ENCODE measurements around the gene FDCSP.

Gene FDCSP

DNA sequence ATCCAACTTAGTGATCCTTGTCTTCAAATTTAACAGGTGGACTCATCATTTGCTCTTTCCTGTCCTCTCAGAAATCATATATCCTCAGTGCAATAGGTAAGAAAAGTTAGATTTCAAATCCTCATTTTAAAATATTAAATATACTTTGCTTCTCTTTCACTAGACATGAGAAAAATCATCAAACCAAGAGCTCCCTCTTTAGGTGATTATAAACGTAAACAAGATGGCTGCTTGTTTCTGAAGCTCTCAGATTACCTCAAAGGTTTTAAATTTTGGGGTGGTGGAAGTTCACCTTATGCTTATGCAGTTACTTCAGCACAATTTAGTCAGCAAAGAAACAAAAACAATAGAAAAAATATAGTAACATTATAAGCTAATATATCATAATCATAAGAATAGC lies 43.8 kb downstream of the FDCSP start:
- Histone ChIP-seq H2BK15ac (replicated peaks; ENCODE audit: low read depth) (no peak overlapping the region), H3K36me3 (ENCODE audit: control insufficient read depth, insufficient read depth, low read length) (no peaks in the 10 kb centered on the region), H4K8ac (ENCODE audit: low read depth, low read length) (no peak overlapping the region), H3K4me1 (ENCODE audit: control insufficient read depth, low read depth, low read length) (no peaks in the 10 kb centered on the region), H2AK5ac (ENCODE audit: low read length) (no peak overlapping the region), H3K23ac (ENCODE audit: low read length) (no peak overlapping the region), H3K27me3 (ENCODE audit: insufficient read depth, low read length, poor library complexity) (no peaks in the 10 kb centered on the region), H3K79me1 (ENCODE audit: low read length) (no peaks in the 10 kb centered on the region), H2BK5ac (ENCODE audit: low read length) (no peak overlapping the region), H3K4me2 (ENCODE audit: low read length) (no peak overlapping the region), H3K9ac (ENCODE audit: low read length) (no peak overlapping the region), H3K79me2 (ENCODE audit: control insufficient read depth, insufficient read depth, low read length) (no peaks in the 10 kb centered on the region), H3K4me3 (ENCODE audit: low read length) (no peak overlapping the region), H4K5ac (ENCODE audit: low read length) (no peak overlapping the region), H3K56ac (ENCODE audit: low read length) (no peak overlapping the region), H3K27ac (ENCODE audit: low read depth, low read length) (no peak overlapping the region), H3K18ac (ENCODE audit: low read length) (no peak overlapping the region), H3K4ac (ENCODE audit: low read depth, low read length) (no peak overlapping the region), H2BK120ac (ENCODE audit: low read depth, low read length) (no peak overlapping the region)
- WGBS (ENCODE audit: extremely low coverage, insufficient coverage, low lambda C conversion rate) = no CpG with 5 or more reads among the region's 1 CpG
- DNase-seq = peak; percentile 31

DNA sequence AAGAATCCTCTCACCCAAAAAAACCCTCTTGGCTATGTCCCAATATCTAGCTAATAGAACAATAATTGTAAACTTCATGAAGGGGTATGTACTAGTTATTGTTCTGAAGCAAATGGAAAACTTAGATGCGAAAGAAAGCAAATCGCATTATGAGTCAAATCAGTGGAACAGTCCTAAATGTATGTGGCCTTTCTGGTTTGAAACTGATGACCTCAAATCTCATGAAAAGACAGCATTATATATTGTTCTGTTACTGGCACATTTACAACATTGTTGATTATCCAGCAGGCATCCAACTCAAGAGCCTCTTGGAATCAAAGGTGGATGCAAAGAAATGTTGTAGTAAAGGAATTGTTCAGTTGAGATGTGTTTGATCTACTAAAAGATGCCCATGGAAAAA lies 51.2 kb downstream of the FDCSP start:
- H2AK5ac ChIP-seq (ENCODE audit: low read length) = no peak overlapping the region
- no peak overlapping the region for H2BK120ac ChIP-seq (ENCODE audit: low read depth, low read length)
- H2BK5ac ChIP-seq (ENCODE audit: low read length) = no peak overlapping the region
- no peaks in the 10 kb centered on the region for H3K36me3 ChIP-seq (ENCODE audit: control insufficient read depth, insufficient read depth, low read length)
- H2BK15ac ChIP-seq (replicated peaks; ENCODE audit: low read depth) = no peak overlapping the region
- H3K4ac ChIP-seq (ENCODE audit: low read depth, low read length) = no peak overlapping the region
- H3K27ac ChIP-seq (ENCODE audit: low read depth, low read length) = no peak overlapping the region
- no peaks in the 10 kb centered on the region for H3K4me1 ChIP-seq (ENCODE audit: control insufficient read depth, low read depth, low read length)
- no peak overlapping the region for H4K8ac ChIP-seq (ENCODE audit: low read depth, low read length)
- H3K4me3 ChIP-seq (ENCODE audit: low read length) = no peak overlapping the region
- H3K23ac ChIP-seq (ENCODE audit: low read length) = no peak overlapping the region
- H3K27me3 ChIP-seq (ENCODE audit: insufficient read depth, low read length, poor library complexity) = no peaks in the 10 kb centered on the region
- no peak overlapping the region for H3K18ac ChIP-seq (ENCODE audit: low read length)
- H3K4me2 ChIP-seq (ENCODE audit: low read length) = no peak overlapping the region
- H3K56ac ChIP-seq (ENCODE audit: low read length) = no peak overlapping the region
- H3K79me2 ChIP-seq (ENCODE audit: control insufficient read depth, insufficient read depth, low read length) = no peaks in the 10 kb centered on the region
- no peaks in the 10 kb centered on the region for H3K79me1 ChIP-seq (ENCODE audit: low read length)
- H3K9ac ChIP-seq (ENCODE audit: low read length) = no peak overlapping the region
- WGBS (ENCODE audit: extremely low coverage, insufficient coverage, low lambda C conversion rate) = no CpG with 5 or more reads among the region's 2 CpGs
- H4K5ac ChIP-seq (ENCODE audit: low read length) = no peak overlapping the region
- DNase-seq = no peak

- H3K79me2 ChIP-seq (ENCODE audit: control insufficient read depth, insufficient read depth, low read length) = no peaks in the 10 kb centered on the region
- no peak overlapping the region for H3K18ac ChIP-seq (ENCODE audit: low read length)
- H3K27ac ChIP-seq (ENCODE audit: low read depth, low read length) = no peak overlapping the region
- no peak overlapping the region for H2AK5ac ChIP-seq (ENCODE audit: low read length)
- H3K27me3 ChIP-seq (ENCODE audit: insufficient read depth, low read length, poor library complexity) = no peaks in the 10 kb centered on the region
- H4K5ac ChIP-seq (ENCODE audit: low read length) = no peak overlapping the region
- DNase-seq = no peak
- no peaks in the 10 kb centered on the region for H3K4me1 ChIP-seq (ENCODE audit: control insufficient read depth, low read depth, low read length)
- H4K8ac ChIP-seq (ENCODE audit: low read depth, low read length) = no peak overlapping the region
- no peaks in the 10 kb centered on the region for H3K79me1 ChIP-seq (ENCODE audit: low read length)
- no peak overlapping the region for H3K4me3 ChIP-seq (ENCODE audit: low read length)
- H3K4ac ChIP-seq (ENCODE audit: low read depth, low read length) = no peak overlapping the region
- no peak overlapping the region for H2BK120ac ChIP-seq (ENCODE audit: low read depth, low read length)
- no peak overlapping the region for H3K9ac ChIP-seq (ENCODE audit: low read length)
- WGBS (ENCODE audit: extremely low coverage, insufficient coverage, low lambda C conversion rate) = no CpG with 5 or more reads among the region's 1 CpG
- no peak overlapping the region for H2BK5ac ChIP-seq (ENCODE audit: low read length)
- H3K56ac ChIP-seq (ENCODE audit: low read length) = no peak overlapping the region
- H3K4me2 ChIP-seq (ENCODE audit: low read length) = no peak overlapping the region
- no peaks in the 10 kb centered on the region for H3K36me3 ChIP-seq (ENCODE audit: control insufficient read depth, insufficient read depth, low read length)
- H3K23ac ChIP-seq (ENCODE audit: low read length) = no peak overlapping the region
- no peak overlapping the region for H2BK15ac ChIP-seq (replicated peaks; ENCODE audit: low read depth)
Measured at GRCh38 chr4:70280567-70280966, 54.6 kb downstream of the FDCSP start.
